Thyroid gland (tissue), 4 donors: Measurements from ENCODE around the gene SHISA4.

Source experiments
- POLR2A ChIP-seq, 2 donors: fragments of 450-650 bp; IDR thresholded peaks; one replicate each; pipeline ENCODE4 v1.6.1; 2017; ENCODE audit warnings: antibody characterized with exemption in 2 of 2, mild to moderate bottlenecking in 2 of 2, moderate library complexity in 1 of 2
- TF ChIP-seq, protein P1 (sequence below), 6 experiments: fragments of 200-600 bp in 3 of 6; fragments of 450-650 bp in 3 of 6; sonication (generic) in 3 of 6; IDR thresholded peaks; one replicate each; pipeline ENCODE4 v1.5.1; 2016 to 2019; ENCODE audit warnings: antibody characterized with exemption in 6 of 6, mild to moderate bottlenecking in 2 of 6, inconsistent platforms in 1 of 6, moderate library complexity in 1 of 6

DNA sequence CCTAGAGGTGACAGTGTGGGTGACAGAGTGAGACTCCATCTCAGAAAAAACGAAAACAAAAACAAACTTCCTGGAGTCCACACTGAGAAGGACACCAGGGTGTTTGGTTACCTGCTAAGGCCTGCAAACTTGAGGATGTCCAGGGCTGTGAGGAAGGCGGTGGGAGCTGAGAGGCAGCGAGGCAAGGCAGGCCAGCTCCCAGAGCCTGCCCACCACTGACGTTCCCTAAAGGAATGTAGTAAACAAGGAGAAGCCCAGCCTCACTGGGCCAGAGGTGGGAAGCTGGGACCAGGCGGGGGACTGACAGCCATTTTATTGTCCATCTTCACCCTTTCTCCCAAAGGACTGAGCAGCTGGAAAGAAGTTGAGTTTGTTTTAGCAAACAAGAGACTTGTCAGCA is 24.1 kb downstream of the SHISA4 start:
- no peak for TF ChIP-seq POLR2A (IDR thresholded peaks at IDR 0.05)
- TF ChIP-seq, protein P1, sequence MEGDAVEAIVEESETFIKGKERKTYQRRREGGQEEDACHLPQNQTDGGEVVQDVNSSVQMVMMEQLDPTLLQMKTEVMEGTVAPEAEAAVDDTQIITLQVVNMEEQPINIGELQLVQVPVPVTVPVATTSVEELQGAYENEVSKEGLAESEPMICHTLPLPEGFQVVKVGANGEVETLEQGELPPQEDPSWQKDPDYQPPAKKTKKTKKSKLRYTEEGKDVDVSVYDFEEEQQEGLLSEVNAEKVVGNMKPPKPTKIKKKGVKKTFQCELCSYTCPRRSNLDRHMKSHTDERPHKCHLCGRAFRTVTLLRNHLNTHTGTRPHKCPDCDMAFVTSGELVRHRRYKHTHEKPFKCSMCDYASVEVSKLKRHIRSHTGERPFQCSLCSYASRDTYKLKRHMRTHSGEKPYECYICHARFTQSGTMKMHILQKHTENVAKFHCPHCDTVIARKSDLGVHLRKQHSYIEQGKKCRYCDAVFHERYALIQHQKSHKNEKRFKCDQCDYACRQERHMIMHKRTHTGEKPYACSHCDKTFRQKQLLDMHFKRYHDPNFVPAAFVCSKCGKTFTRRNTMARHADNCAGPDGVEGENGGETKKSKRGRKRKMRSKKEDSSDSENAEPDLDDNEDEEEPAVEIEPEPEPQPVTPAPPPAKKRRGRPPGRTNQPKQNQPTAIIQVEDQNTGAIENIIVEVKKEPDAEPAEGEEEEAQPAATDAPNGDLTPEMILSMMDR (IDR thresholded peaks at IDR 0.05): no peak
